T-cell (primary cell): ENCODE measurements around the gene LRRC30. TPM values are rescaled to one million over a fixed set of nuclear protein-coding genes. Genes with fewer than 3 reads are reported as not detected.

Source experiments
- ATAC-seq, 4 experiments: fragments of 200-7000 bp in 3 of 4; fragments of 150-1000 bp in 1 of 4; cut with Tn5 transposase; replicated peaks in 1 of 4; 1 replicate in 3 of 4; 2 replicates in 1 of 4; pipeline ENCODE4 v1.10.0; 2021; ENCODE audit warnings: moderate library complexity in 3 of 4, mild to moderate bottlenecking in 2 of 4, moderate number of reproducible peaks in 1 of 4
- CTCF ChIA-PET, 2 donors: fragments of 300-600 bp; sonication (Branson Sonifier 250); formaldehyde crosslinking; loops; one replicate each; lab custom pipeline; 2022; ENCODE audit warnings: antibody characterized with exemption in 2 of 2; lab: Charles Lee
- POLR2A ChIA-PET, 2 donors: fragments of 300-600 bp; sonication (Branson Sonifier 250); formaldehyde crosslinking; loops; one replicate each; lab custom pipeline; 2022; ENCODE audit warnings: antibody characterized with exemption in 2 of 2; lab: Charles Lee
- DNase-seq, 35 experiments: peaks; one replicate each; pipeline versions ENCODE4 v3.0.0 to v3.0.0-alpha.2; 2013 to 2023
- H3K27ac ChIP-seq: one replicate; pipeline ENCODE4 v1.5.1; 2013; ENCODE audit warnings: low read length
- H3K27me3 ChIP-seq, 2 experiments: replicated peaks in 1 of 2; 1 replicate in 1 of 2; 2 replicates in 1 of 2; pipeline versions ENCODE4 v1.6.1 to v1.7.0; 2013; ENCODE audit warnings: low read length in 1 of 2, mixed read lengths in 1 of 2; ENCODE audit not compliant: control insufficient read depth in 2 of 2, insufficient read depth in 2 of 2; ENCODE audit errors: extremely low read depth in 1 of 2
- H3K36me3 ChIP-seq, 2 donors: 1 replicate in 1 of 2; 2 replicates in 1 of 2; pipeline versions ENCODE4 v1.6.1 to v1.7.0; 2013; ENCODE audit warnings: low read length in 1 of 2; ENCODE audit not compliant: control insufficient read depth in 2 of 2, insufficient read depth in 1 of 2; ENCODE audit errors: extremely low read depth in 1 of 2
- H3K4me1 ChIP-seq, 2 experiments: 1 replicate in 1 of 2; 2 replicates in 1 of 2; pipeline versions ENCODE4 v1.6.1 to v1.7.0; 2013; ENCODE audit warnings: low read length in 2 of 2, mixed read lengths in 1 of 2; ENCODE audit not compliant: insufficient read depth in 2 of 2, control insufficient read depth in 1 of 2; ENCODE audit errors: extremely low read depth in 1 of 2
- H3K4me3 ChIP-seq, 2 donors: 1 replicate in 1 of 2; 2 replicates in 1 of 2; pipeline versions ENCODE4 v1.5.1 to v1.7.0; 2013; ENCODE audit warnings: mild to moderate bottlenecking in 2 of 2, low read length in 1 of 2, moderate library complexity in 1 of 2; ENCODE audit not compliant: control insufficient read depth in 1 of 2; ENCODE audit errors: extremely low read depth in 1 of 2
- H3K9me3 ChIP-seq: 2 replicates; pipeline ENCODE4 v1.7.0; 2013
- H3K27ac Mint-ChIP-seq, 2 donors: one replicate each; pipeline ENCODE4 v1.8.0; 2020 to 2021; ENCODE audit warnings: mild to moderate bottlenecking in 2 of 2, mixed read lengths in 2 of 2
- H3K27me3 Mint-ChIP-seq, 2 donors: one replicate each; pipeline ENCODE4 v1.8.0; 2021 to 2022; ENCODE audit warnings: mixed read lengths in 2 of 2
- H3K36me3 Mint-ChIP-seq: one replicate; pipeline ENCODE4 v1.8.0; 2021; ENCODE audit warnings: mixed read lengths
- H3K4me1 Mint-ChIP-seq, 3 donors: one replicate each; pipeline ENCODE4 v1.8.0; 2020 to 2022; ENCODE audit warnings: mixed read lengths in 3 of 3, mild to moderate bottlenecking in 1 of 3
- H3K4me3 Mint-ChIP-seq, 3 donors: one replicate each; pipeline ENCODE4 v1.8.0; 2020 to 2022; ENCODE audit warnings: mild to moderate bottlenecking in 3 of 3, mixed read lengths in 3 of 3, moderate library complexity in 3 of 3
- H3K9me3 Mint-ChIP-seq, 3 donors: one replicate each; pipeline ENCODE4 v1.8.0; 2020 to 2022; ENCODE audit warnings: mixed read lengths in 3 of 3
- WGBS: methylation state at CpG from one replicate; pipeline ENCODE4 v1.1.5; 2013; ENCODE audit warnings: missing lambda C conversion rate; ENCODE audit not compliant: insufficient coverage; 5-methylcytosine and 5-hydroxymethylcytosine counted together
- total RNA-seq, 35 experiments: library from RNA in 6 of 35; stranded (reverse) in 6 of 35; fragments of 120-200 nt in 1 of 35; gene quantifications; one replicate each; pipeline versions ENCODE4 v1.2.1 to v1.2.4 and lab custom pipeline; 2013 to 2026

Gene LRRC30
- total RNA-seq, 5 donors from 2014 or later (not counting 1 experiment from before 2014, with no cell fraction given) = not detected

DNA sequence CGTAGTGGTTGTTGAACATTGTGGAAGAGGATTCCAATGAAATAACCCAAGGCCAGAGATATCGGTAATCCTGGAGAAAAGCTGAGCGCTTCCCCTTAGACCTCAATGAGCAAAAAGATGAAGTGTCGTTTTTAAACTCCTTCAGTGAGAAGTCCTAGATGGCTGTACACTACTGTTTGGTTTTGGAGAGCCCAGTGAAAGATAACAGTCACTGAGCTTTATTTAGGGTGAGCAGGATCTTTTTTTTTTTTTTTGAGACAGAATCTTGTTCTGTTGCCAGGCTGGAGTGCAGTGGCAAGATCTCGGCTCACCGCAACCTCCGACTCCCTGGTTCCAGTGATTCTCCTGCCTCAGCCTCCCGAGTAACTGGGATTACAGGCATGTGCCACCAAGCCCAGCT is 24.2 kb downstream of the LRRC30 start:
- no peaks in the 10 kb centered on the region for H3K9me3 ChIP-seq
- H3K36me3 ChIP-seq = no peaks in the 10 kb centered on the region
- WGBS = 92% methylated on average over 7 of the region's 8 CpGs
- no peak overlapping the region for H3K4me3 ChIP-seq
- Mint-ChIP-seq H3K4me3 (no peak overlapping the region), H3K9me3 (peaks cover 0 to 4% (median 3%) of the 10 kb centered on the region in 3 donors), H3K36me3 (no peaks in the 10 kb centered on the region), H3K4me1 (no peaks in the 10 kb centered on the region), H3K27me3 (no peaks in the 10 kb centered on the region), H3K27ac (no peak overlapping the region)
- H3K4me1 ChIP-seq = no peaks in the 10 kb centered on the region
- CTCF ChIA-PET = no interaction called here
- POLR2A ChIA-PET = no interaction called here
- DNase-seq = no peak
- H3K27me3 ChIP-seq = no peaks in the 10 kb centered on the region
- H3K27ac ChIP-seq = no peak overlapping the region
- ATAC-seq = no peak

- no peak for ATAC-seq
- Histone ChIP-seq H3K36me3 (no peaks in the 10 kb centered on the region), H3K9me3 (no peaks in the 10 kb centered on the region), H3K27me3 (no peaks in the 10 kb centered on the region), H3K4me3 (no peak overlapping the region), H3K4me1 (no peaks in the 10 kb centered on the region), H3K27ac (no peak overlapping the region)
- CTCF ChIA-PET = no interaction called here
- Mint-ChIP-seq H3K27ac (no peak overlapping the region), H3K4me1 (no peaks in the 10 kb centered on the region), H3K27me3 (no peaks in the 10 kb centered on the region), H3K36me3 (no peaks in the 10 kb centered on the region), H3K4me3 (no peak overlapping the region), H3K9me3 (peaks cover 0 to 4% (median 3%) of the 10 kb centered on the region in 3 donors)
- POLR2A ChIA-PET = no interaction called here
- DNase-seq = no peak
- 100% methylated on average over 4 of the region's 5 CpGs for whole genome bisulfite sequencing
These were observed 24.8 kb downstream of the LRRC30 start for GRCh38 chr18:7255643-7256042.

GRCh38 chr18:7256618-7257425 is 25.9 kb downstream of the LRRC30 start:
- Mint-ChIP-seq H3K4me1 (no peaks in the 10 kb centered on the region), H3K27me3 (no peaks in the 10 kb centered on the region), H3K9me3 (peaks cover 0 to 4% (median 3%) of the 10 kb centered on the region in 3 donors), H3K36me3 (no peaks in the 10 kb centered on the region), H3K4me3 (no peak overlapping the region), H3K27ac (no peak overlapping the region)
- CTCF ChIA-PET = no interaction called here
- POLR2A ChIA-PET = no interaction called here
- ATAC-seq (no peak), DNase-seq (no peak)
- 71% methylated on average over 3 of the region's 10 CpGs for WGBS
- Histone ChIP-seq H3K27me3 (no peaks in the 10 kb centered on the region), H3K27ac (no peak overlapping the region), H3K9me3 (no peaks in the 10 kb centered on the region), H3K4me1 (no peaks in the 10 kb centered on the region), H3K4me3 (no peak overlapping the region), H3K36me3 (no peaks in the 10 kb centered on the region)

DNA sequence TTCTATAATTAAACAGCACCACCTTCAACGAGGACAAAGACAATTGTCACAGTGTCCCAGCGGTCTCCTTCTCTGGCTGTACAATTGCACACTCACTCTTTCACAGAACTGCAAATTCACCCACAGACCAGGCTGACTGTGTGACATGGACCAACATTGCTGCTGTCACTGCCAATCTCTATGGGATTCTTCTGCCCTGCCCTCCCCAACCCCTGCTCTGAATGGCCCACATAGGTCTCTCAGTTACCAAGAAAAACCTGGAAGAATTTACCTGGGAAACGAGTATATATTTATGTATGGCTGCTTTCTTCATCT is 26.5 kb downstream of the LRRC30 start:
- Histone ChIP-seq H3K36me3 (no peaks in the 10 kb centered on the region), H3K4me1 (no peaks in the 10 kb centered on the region), H3K27ac (no peak overlapping the region), H3K27me3 (no peaks in the 10 kb centered on the region), H3K9me3 (no peaks in the 10 kb centered on the region), H3K4me3 (no peak overlapping the region)
- CTCF ChIA-PET = no interaction called here
- Mint-ChIP-seq H3K4me1 (no peaks in the 10 kb centered on the region), H3K9me3 (peaks cover 1 to 4% (median 3%) of the 10 kb centered on the region in 3 donors), H3K4me3 (no peak overlapping the region), H3K27ac (no peak overlapping the region), H3K36me3 (no peaks in the 10 kb centered on the region), H3K27me3 (no peaks in the 10 kb centered on the region)
- WGBS = 89% methylated on average over 1 of the region's 3 CpGs
- ATAC-seq (no peak), DNase-seq (no peak)
- POLR2A ChIA-PET = no interaction called here

DNA sequence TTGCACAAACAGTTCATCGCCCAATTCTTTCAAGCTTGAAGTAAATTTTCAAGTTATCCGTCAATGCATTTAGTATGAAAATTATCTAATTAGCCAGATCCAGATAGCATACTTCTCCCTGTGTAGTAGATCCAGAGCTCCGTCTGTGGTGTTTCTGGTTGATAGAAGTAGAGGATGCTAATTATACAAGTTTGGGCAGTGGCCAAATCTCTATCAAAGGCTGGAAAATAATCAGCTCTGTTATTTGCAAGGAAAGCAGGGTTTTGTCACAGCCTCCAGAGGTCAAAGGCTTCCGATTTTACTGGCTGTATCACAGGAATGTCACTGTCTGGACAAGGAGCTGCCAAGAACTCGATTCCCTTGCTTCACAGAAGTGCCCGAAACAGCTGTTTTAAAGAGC is 28.6 kb downstream of the LRRC30 start:
- no peaks in the 10 kb centered on the region for H3K4me1 Mint-ChIP-seq
- no peak overlapping the region for H3K27ac Mint-ChIP-seq
- ATAC-seq (no peak), DNase-seq (no peak)
- peaks cover 6 to 10% (median 9%) of the 10 kb centered on the region in 3 donors for H3K9me3 Mint-ChIP-seq
- POLR2A ChIA-PET = no interaction called here
- no peaks in the 10 kb centered on the region for H3K27me3 ChIP-seq
- no peaks in the 10 kb centered on the region for H3K9me3 ChIP-seq
- no peak overlapping the region for H3K27ac ChIP-seq
- no peak overlapping the region for H3K4me3 ChIP-seq
- no peaks in the 10 kb centered on the region for H3K4me1 ChIP-seq
- H3K36me3 Mint-ChIP-seq = no peaks in the 10 kb centered on the region
- CTCF ChIA-PET = interaction anchor here in 1 of 2 donors (0.6 kb wide), 1 partner anchor 17 kb away, joined by 6 read pairs; no protein-coding TSS in a partner anchor
- no peaks in the 10 kb centered on the region for H3K27me3 Mint-ChIP-seq
- no peak overlapping the region for H3K4me3 Mint-ChIP-seq
- H3K36me3 ChIP-seq = no peaks in the 10 kb centered on the region
- WGBS = 67% methylated on average over 3 of the region's 6 CpGs

DNA sequence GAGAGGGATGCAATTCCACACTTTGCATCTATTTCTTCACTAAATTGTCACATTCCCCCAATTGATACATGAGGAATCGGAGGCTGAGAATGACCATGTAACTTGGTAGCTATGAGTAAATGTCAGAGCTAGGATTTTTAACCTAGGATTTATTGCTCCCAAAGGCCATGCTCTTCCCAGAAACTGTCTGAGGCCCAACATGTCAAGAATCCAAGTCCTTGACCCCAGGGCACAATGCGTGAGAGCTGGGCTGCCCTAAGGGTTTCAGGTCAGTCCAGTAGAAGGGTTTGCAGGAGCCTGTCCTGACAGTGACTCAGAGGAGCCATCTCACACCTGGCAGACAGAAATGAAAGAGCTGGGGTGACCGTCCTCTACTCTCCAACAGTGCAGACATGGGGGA is 30.3 kb downstream of the LRRC30 start:
- POLR2A ChIA-PET = no interaction called here

More for the DNA sequence above, 30.3 kb downstream of the LRRC30 start:
- no peak overlapping the region for H3K27ac ChIP-seq
- H3K36me3 ChIP-seq = no peaks in the 10 kb centered on the region
- H3K36me3 Mint-ChIP-seq = no peaks in the 10 kb centered on the region
- ATAC-seq (no peak), DNase-seq (no peak)
- H3K27me3 ChIP-seq = no peaks in the 10 kb centered on the region
- H3K4me1 Mint-ChIP-seq = no peaks in the 10 kb centered on the region
- CTCF ChIA-PET = no interaction called here
- WGBS = 100% methylated on average over 1 of the region's 3 CpGs
- no peaks in the 10 kb centered on the region for H3K4me1 ChIP-seq
- H3K4me3 ChIP-seq = no peak overlapping the region
- peaks cover 8 to 12% (median 11%) of the 10 kb centered on the region in 3 donors for H3K9me3 Mint-ChIP-seq
- no peak overlapping the region for H3K4me3 Mint-ChIP-seq
- H3K9me3 ChIP-seq = no peaks in the 10 kb centered on the region
- no peak overlapping the region for H3K27ac Mint-ChIP-seq
- H3K27me3 Mint-ChIP-seq = no peaks in the 10 kb centered on the region
